GM12878 (cell line): ENCODE measurements around the gene CABYR. TPM values are rescaled to one million over a fixed set of nuclear protein-coding genes. Genes with fewer than 3 reads are reported as not detected.
A peak's percentile ranks its signal among the peaks of the same experiment; 100 is the strongest.

Experiments used
- ATAC-seq: fragments of 200-7000 bp; cut with Tn5 transposase; 3 replicates; pipeline ENCODE4 v1.9.1; 2020; ENCODE audit warnings: mild to moderate bottlenecking, moderate library complexity
- BruUV-seq: library from RNA; stranded (reverse); fragments of 400-500 nt; replicated peaks from 2 replicates; lab custom pipeline; 2021; lab: Mats Ljungman, UMichigan
- CTCF ChIA-PET: fragments of 300-600 bp; sonication (Branson Sonifier 250); formaldehyde crosslinking; extraction: SDS; loops from one replicate; lab custom pipeline; 2021; ENCODE audit warnings: inconsistent platforms; lab: Yijun Ruan, JAX
- POLR2A ChIA-PET: fragments of 350-600 bp; formaldehyde crosslinking; extraction: SDS; loops from one replicate; lab custom pipeline; 2021; ENCODE audit warnings: inconsistent platforms; lab: Charles Lee
- RAD21 ChIA-PET: fragments of 300-600 bp; sonication (Branson Sonifier 250); formaldehyde crosslinking; loops from one replicate; lab custom pipeline; 2023; ENCODE audit warnings: antibody characterized with exemption; ENCODE audit not compliant: unreplicated experiment; lab: Charles Lee
- SMC1A ChIA-PET: fragments of 300-600 bp; sonication (Branson Sonifier 250); formaldehyde crosslinking; loops from one replicate; lab custom pipeline; 2023; ENCODE audit not compliant: unreplicated experiment, uncharacterized antibody; lab: Charles Lee
- DNase-seq: peaks from one replicate; pipeline ENCODE4 v3.0.0-alpha.2; 2011; ENCODE audit warnings: low read depth, low spot score
- FAIRE-seq: peaks from 3 replicates; lab custom pipeline; 2011; peaks lifted over from hg19 to GRCh38; lab: Jason Lieb, UNC
- H2AFZ ChIP-seq: 2 replicates; pipeline ENCODE4 v1.6.0; 2011; ENCODE audit warnings: low read depth, low read length, control low read depth; ENCODE audit not compliant: control insufficient read depth
- H3K27ac ChIP-seq: 2 replicates; pipeline ENCODE4 v1.5.1; 2011; ENCODE audit warnings: control low read depth; ENCODE audit not compliant: control insufficient read depth, insufficient read depth
- H3K27me3 ChIP-seq, 2 experiments: replicated peaks in 1 of 2; 2 replicates each; pipeline versions ENCODE4 v1.6.0 to v1.6.1; 2011; ENCODE audit warnings: low read length in 1 of 2; ENCODE audit not compliant: control insufficient read depth in 2 of 2, insufficient read depth in 2 of 2
- H3K36me3 ChIP-seq, 2 experiments: 2 replicates each; pipeline ENCODE4 v1.5.1; 2011; ENCODE audit warnings: low read length in 1 of 2; ENCODE audit not compliant: control insufficient read depth in 2 of 2, insufficient read depth in 2 of 2
- H3K4me1 ChIP-seq: 2 replicates; pipeline ENCODE4 v1.6.1; 2011; ENCODE audit warnings: mild to moderate bottlenecking, low read length, moderate library complexity, mixed read lengths; ENCODE audit not compliant: control insufficient read depth, insufficient read depth
- H3K4me2 ChIP-seq: 2 replicates; pipeline ENCODE4 v1.6.0; 2011; ENCODE audit warnings: control low read depth; ENCODE audit not compliant: control insufficient read depth, insufficient read depth
- H3K4me3 ChIP-seq: fragments of 200-600 bp; sonication (generic); 2 replicates; pipeline ENCODE4 v1.5.1; 2016
- H3K79me2 ChIP-seq: 2 replicates; pipeline ENCODE4 v1.6.0; 2011; ENCODE audit warnings: low read length; ENCODE audit not compliant: control insufficient read depth, insufficient read depth
- H3K9ac ChIP-seq: 2 replicates; pipeline ENCODE4 v1.8.0; 2011; ENCODE audit warnings: low read length, control low read depth, mixed read lengths; ENCODE audit not compliant: control insufficient read depth, insufficient read depth
- H3K9me3 ChIP-seq: replicated peaks from 3 replicates; pipeline ENCODE4 v1.5.1; 2011; ENCODE audit warnings: mild to moderate bottlenecking, low read length; ENCODE audit not compliant: control insufficient read depth, insufficient read depth
- H4K20me1 ChIP-seq: 2 replicates; pipeline ENCODE4 v1.6.0; 2011; ENCODE audit not compliant: control insufficient read depth, insufficient read depth
- ASH2L ChIP-seq: fragments of 300-600, 200-600 bp; sonication (generic); IDR thresholded peaks from 2 replicates; pipeline ENCODE4 v1.6.1; 2017; ENCODE audit warnings: low read depth, mild to moderate bottlenecking, borderline replicate concordance
- CBFB ChIP-seq: IDR thresholded peaks from 2 replicates; pipeline ENCODE4 v1.6.1; 2016; ENCODE audit warnings: antibody characterized with exemption, low read depth
- CHD2 ChIP-seq: IDR thresholded peaks from 2 replicates; pipeline ENCODE4 v1.6.1; 2011; ENCODE audit warnings: low read depth, low read length, improper control_type of control experiment, borderline replicate concordance
- CHD4 ChIP-seq: fragments of 200-600 bp; sonication (generic); IDR thresholded peaks from 2 replicates; pipeline ENCODE4 v1.6.1; 2016; ENCODE audit warnings: mild to moderate bottlenecking
- IKZF2 ChIP-seq, 2 experiments: fragments of 450-650 bp; IDR thresholded peaks; 2 replicates each; pipeline ENCODE4 v1.6.1; 2017; ENCODE audit warnings: mild to moderate bottlenecking in 2 of 2, moderate library complexity in 2 of 2
- JUNB ChIP-seq: IDR thresholded peaks from 2 replicates; pipeline ENCODE4 v1.6.1; 2016; ENCODE audit warnings: antibody characterized with exemption, mild to moderate bottlenecking
- KAT2A ChIP-seq: conservative IDR thresholded peaks from 2 replicates; pipeline ENCODE4 v1.6.1; 2011; ENCODE audit warnings: low read depth, low read length; ENCODE audit not compliant: control insufficient read depth
- MYB ChIP-seq: fragments of 150-350 bp; IDR thresholded peaks from 2 replicates; pipeline ENCODE4 v1.6.1; 2014; ENCODE audit warnings: mild to moderate bottlenecking, low read depth, low read length, borderline replicate concordance
- NFIC ChIP-seq: IDR thresholded peaks from 2 replicates; pipeline ENCODE4 v1.6.1; 2012; ENCODE audit warnings: low read depth, mild to moderate bottlenecking, inconsistent platforms, low read length, moderate library complexity
- NFYB ChIP-seq: IDR thresholded peaks from 2 replicates; pipeline ENCODE4 v1.6.1; 2011; ENCODE audit warnings: low read depth, mild to moderate bottlenecking, low read length, improper control_type of control experiment, moderate library complexity; ENCODE audit not compliant: insufficient read depth
- RFX5 ChIP-seq: IDR thresholded peaks from 2 replicates; pipeline ENCODE4 v1.6.1; 2011; ENCODE audit warnings: low read depth, low read length, improper control_type of control experiment
- RUNX3 ChIP-seq: IDR thresholded peaks from 2 replicates; pipeline ENCODE4 v1.6.1; 2012; ENCODE audit warnings: low read length, inconsistent platforms
- SUPT20H ChIP-seq: IDR thresholded peaks from 2 replicates; pipeline ENCODE4 v1.6.1; 2011; ENCODE audit warnings: low read depth, mild to moderate bottlenecking, low read length, moderate library complexity, borderline replicate concordance; ENCODE audit not compliant: control insufficient read depth
- TCF3 ChIP-seq: IDR thresholded peaks from 2 replicates; pipeline ENCODE4 v1.6.1; 2012; ENCODE audit warnings: low read depth, mild to moderate bottlenecking, low read length, borderline replicate concordance; ENCODE audit not compliant: insufficient read depth
- TCF7 ChIP-seq: IDR thresholded peaks from 2 replicates; pipeline ENCODE4 v1.6.1; 2014; ENCODE audit warnings: antibody characterized with exemption, borderline replicate concordance
- WGBS: methylation state at CpG from one replicate; pipeline ENCODE4 v1.1.6; 2016; ENCODE audit warnings: low lambda C conversion rate; ENCODE audit not compliant: insufficient replicate concordance, insufficient coverage; ENCODE audit errors: missing lambda C conversion rate; 5-methylcytosine and 5-hydroxymethylcytosine counted together
- in situ Hi-C: fragments of 300-500 bp; cut with MboI; formaldehyde crosslinking; loops from 9 replicates; pipeline ENCODE4 v1.14.3; 2018; ENCODE audit warnings: mixed read lengths
- intact Hi-C: fragments of 100-400 bp; cut with micrococcal nuclease; formaldehyde crosslinking; loops from one replicate; pipeline ENCODE4 v1.14.2; 2022; ENCODE audit not compliant: unreplicated experiment
- polyA plus RNA-seq, 11 experiments: library from polyadenylated mRNA; depleted of rRNA in 4 of 11; unstranded in 6 of 11; stranded (reverse) in 5 of 11; fragments of >200 nt; fragmentation: Nextera tagmentation in 4 of 11; fragmentation: Illumina TruSeq in 1 of 11; extraction: Ambion mirVana in 4 of 11; extraction: Trizol in 1 of 11; gene quantifications; 1 replicate in 1 of 11; 2 replicates in 10 of 11; pipeline versions ENCODE4 v1.2.1 to v1.2.3, GENCODE V29; 2011 to 2016; ENCODE audit warnings: inconsistent platforms in 2 of 11, missing spikeins in 2 of 11, low read depth in 1 of 11
- total RNA-seq, 4 experiments: library from RNA; depleted of rRNA in 3 of 4; stranded (reverse); fragments of >200 nt in 3 of 4; fragmentation: Illumina TruSeq in 1 of 4; extraction: Trizol in 1 of 4; gene quantifications; 2 replicates each; pipeline versions ENCODE4 v1.2.1 to v1.2.3, GENCODE V29; 2013 to 2021
- TF ChIP-seq, protein P1 (sequence below): fragments of 450-650 bp; IDR thresholded peaks from 2 replicates; pipeline ENCODE4 v1.6.1; 2017; ENCODE audit warnings: low read depth, mild to moderate bottlenecking, moderate library complexity
- TF ChIP-seq, protein P2 (sequence below): IDR thresholded peaks from 2 replicates; pipeline ENCODE4 v1.6.1; 2012; ENCODE audit warnings: mild to moderate bottlenecking, low read depth, low read length

Gene CABYR
- total and polyA plus RNA-seq, 10 of the 15 experiments (the other 5 are each of a cell fraction or from before 2014, with no cell fraction given), result 0.29 to 2.8 (median 1.7) TPM

DNA sequence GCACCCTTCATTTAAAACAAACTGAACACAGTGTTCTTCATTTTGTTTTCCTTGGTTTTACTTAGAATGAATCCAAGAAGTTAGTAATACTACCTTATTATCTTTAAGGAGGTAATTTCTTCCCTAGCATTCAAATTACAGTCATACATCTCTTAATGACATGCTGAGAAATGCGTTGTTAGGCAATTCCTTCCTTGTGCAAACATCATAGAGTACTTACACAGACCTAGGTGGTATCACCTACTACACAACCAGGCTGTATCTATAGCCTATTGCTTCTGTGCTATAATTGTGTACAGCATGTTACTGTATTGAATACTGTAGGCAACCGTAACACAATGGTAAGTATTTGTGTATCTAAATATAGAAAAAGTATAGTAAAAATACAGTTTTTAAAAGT is 8.4 kb upstream of the CABYR start (continued):
- no peak for TF ChIP-seq CBFB
- no peak for TF ChIP-seq KAT2A
- TF ChIP-seq RFX5, result no peak
- TF ChIP-seq, protein P1, sequence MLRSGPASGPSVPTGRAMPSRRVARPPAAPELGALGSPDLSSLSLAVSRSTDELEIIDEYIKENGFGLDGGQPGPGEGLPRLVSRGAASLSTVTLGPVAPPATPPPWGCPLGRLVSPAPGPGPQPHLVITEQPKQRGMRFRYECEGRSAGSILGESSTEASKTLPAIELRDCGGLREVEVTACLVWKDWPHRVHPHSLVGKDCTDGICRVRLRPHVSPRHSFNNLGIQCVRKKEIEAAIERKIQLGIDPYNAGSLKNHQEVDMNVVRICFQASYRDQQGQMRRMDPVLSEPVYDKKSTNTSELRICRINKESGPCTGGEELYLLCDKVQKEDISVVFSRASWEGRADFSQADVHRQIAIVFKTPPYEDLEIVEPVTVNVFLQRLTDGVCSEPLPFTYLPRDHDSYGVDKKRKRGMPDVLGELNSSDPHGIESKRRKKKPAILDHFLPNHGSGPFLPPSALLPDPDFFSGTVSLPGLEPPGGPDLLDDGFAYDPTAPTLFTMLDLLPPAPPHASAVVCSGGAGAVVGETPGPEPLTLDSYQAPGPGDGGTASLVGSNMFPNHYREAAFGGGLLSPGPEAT, result no peak
- TF ChIP-seq ASH2L, result no peak
- TF ChIP-seq CHD4, result no peak
- no peak for TF ChIP-seq NFYB
- TF ChIP-seq JUNB, result no peak
- TF ChIP-seq, all 136 proteins: peak for 0

DNA sequence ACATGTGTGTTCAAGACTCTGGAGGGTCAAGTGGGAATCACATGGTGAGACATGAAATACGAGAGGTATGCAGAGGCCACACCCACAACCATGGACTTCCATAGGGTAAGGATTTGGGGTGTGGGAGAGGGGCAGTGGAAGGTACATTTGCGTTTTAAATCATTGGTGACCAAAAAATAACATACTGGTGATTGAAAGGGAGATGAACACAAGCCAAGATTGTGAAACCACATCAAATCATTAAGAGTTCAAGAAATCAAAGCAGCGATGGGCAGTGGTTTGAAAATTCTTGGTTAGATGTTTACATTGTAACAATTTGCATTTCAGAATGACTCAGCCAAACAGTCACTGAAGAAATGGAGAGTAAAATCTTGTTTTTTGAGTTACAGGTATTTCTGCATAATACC is 1.9 kb upstream of the CABYR start:
- H3K9me3 ChIP-seq, result no peaks in the 10 kb centered on the region
- no peak overlapping the region for H3K4me2 ChIP-seq
- ATAC-seq, result no peak
- no peaks in the 10 kb centered on the region for H4K20me1 ChIP-seq
- no TSS peak for BruUV-seq
- SMC1A ChIA-PET, result interaction anchor here (1.3 kb wide), 1 partner anchor 40 kb away, joined by 4 read pairs; no protein-coding TSS in a partner anchor
- 32% methylated on average over 3 of the region's 3 CpGs for WGBS
- H3K4me1 ChIP-seq, result peaks cover 9% of the 10 kb centered on the region
- in situ Hi-C loops, result no loop called here
- RAD21 ChIA-PET, result no interaction called here
- no peak overlapping the region for H3K9ac ChIP-seq
- no peak overlapping the region for H3K4me3 ChIP-seq
- POLR2A ChIA-PET, result no interaction called here
- no peak overlapping the region for H3K27ac ChIP-seq
- peaks cover 0 to 6% of the 10 kb centered on the region in 2 experiments; a peak in 2 of 4 replicates for H3K36me3 ChIP-seq
- FAIRE-seq, result no peak
- intact Hi-C loops, result no loop called here
- CTCF ChIA-PET, result no interaction called here
- DNase-seq, result no peak
- no peak overlapping the region for H2AFZ ChIP-seq
- no peaks in the 10 kb centered on the region for H3K79me2 ChIP-seq
- H3K27me3 ChIP-seq, result peaks cover 0 to 3% of the 10 kb centered on the region in 2 experiments; a peak in 1 of 4 replicates
- TF ChIP-seq MYB (no peak), TCF3 (no peak), NFIC (peak; percentile 37; the same call in 1 of the 2 replicates), SUPT20H (no peak), TCF7 (peak; percentile 78), JUNB (peak; percentile 66), RUNX3 (peak; percentile 88), CHD2 (no peak), IKZF2 (IDR thresholded peaks at IDR 0.05) (no peak), ASH2L (no peak)
- TF ChIP-seq, protein P2, sequence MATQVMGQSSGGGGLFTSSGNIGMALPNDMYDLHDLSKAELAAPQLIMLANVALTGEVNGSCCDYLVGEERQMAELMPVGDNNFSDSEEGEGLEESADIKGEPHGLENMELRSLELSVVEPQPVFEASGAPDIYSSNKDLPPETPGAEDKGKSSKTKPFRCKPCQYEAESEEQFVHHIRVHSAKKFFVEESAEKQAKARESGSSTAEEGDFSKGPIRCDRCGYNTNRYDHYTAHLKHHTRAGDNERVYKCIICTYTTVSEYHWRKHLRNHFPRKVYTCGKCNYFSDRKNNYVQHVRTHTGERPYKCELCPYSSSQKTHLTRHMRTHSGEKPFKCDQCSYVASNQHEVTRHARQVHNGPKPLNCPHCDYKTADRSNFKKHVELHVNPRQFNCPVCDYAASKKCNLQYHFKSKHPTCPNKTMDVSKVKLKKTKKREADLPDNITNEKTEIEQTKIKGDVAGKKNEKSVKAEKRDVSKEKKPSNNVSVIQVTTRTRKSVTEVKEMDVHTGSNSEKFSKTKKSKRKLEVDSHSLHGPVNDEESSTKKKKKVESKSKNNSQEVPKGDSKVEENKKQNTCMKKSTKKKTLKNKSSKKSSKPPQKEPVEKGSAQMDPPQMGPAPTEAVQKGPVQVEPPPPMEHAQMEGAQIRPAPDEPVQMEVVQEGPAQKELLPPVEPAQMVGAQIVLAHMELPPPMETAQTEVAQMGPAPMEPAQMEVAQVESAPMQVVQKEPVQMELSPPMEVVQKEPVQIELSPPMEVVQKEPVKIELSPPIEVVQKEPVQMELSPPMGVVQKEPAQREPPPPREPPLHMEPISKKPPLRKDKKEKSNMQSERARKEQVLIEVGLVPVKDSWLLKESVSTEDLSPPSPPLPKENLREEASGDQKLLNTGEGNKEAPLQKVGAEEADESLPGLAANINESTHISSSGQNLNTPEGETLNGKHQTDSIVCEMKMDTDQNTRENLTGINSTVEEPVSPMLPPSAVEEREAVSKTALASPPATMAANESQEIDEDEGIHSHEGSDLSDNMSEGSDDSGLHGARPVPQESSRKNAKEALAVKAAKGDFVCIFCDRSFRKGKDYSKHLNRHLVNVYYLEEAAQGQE, result no peak
